A549 (cell line): Measurements from ENCODE around the gene CSF3R.

ENCODE experiments used
- CBX8 ChIP-seq: fragments of 200-600 bp; sonication (generic); IDR thresholded peaks from 2 replicates; pipeline ENCODE4 v1.6.1; 2016
- EP300 ChIP-seq, 2 experiments: fragments of >200 bp; sonication (Bioruptor Twin); formaldehyde crosslinking; IDR thresholded peaks; 2 replicates in 1 of 2; 3 replicates in 1 of 2; pipeline ENCODE4 v1.6.1; 2016 to 2017
- FOSL2 ChIP-seq, 2 experiments: fragments of 450-650 bp in 1 of 2; fragments of >200 bp in 1 of 2; sonication (Bioruptor Twin) in 1 of 2; formaldehyde crosslinking; IDR thresholded peaks; 2 replicates each; pipeline versions ENCODE4 v1.5.0 to v1.6.1; 2016 to 2020; ENCODE audit warnings: mild to moderate bottlenecking in 1 of 2, moderate library complexity in 1 of 2
- HOXA7 ChIP-seq: fragments of 250-450 bp; sonication (Bioruptor Pico); IDR thresholded peaks from 2 replicates; pipeline ENCODE4 v1.5.0; 2020; ENCODE audit warnings: mild to moderate bottlenecking, moderate library complexity
- HOXB13 ChIP-seq: fragments of 250-450 bp; sonication (Bioruptor Pico); IDR thresholded peaks from 2 replicates; pipeline ENCODE4 v1.5.0; 2020; ENCODE audit warnings: low read depth, mild to moderate bottlenecking, moderate library complexity
- MAFK ChIP-seq: fragments of 450-650 bp; IDR thresholded peaks from 2 replicates; pipeline ENCODE4 v1.6.1; 2014; ENCODE audit not compliant: partially characterized antibody
- MAX ChIP-seq: IDR thresholded peaks from 2 replicates; pipeline ENCODE4 v1.6.1; 2012
- MYC ChIP-seq: IDR thresholded peaks from 2 replicates; pipeline ENCODE4 v1.6.1; 2012; ENCODE audit warnings: mild to moderate bottlenecking, inconsistent platforms, low read length, improper control_type of control experiment, borderline replicate concordance
- POLR2A ChIP-seq: IDR thresholded peaks from 2 replicates; pipeline ENCODE4 v1.6.1; 2012; ENCODE audit warnings: mild to moderate bottlenecking, low read length
- REST ChIP-seq: fragments of 200-600 bp; sonication (generic); IDR thresholded peaks from 2 replicates; pipeline ENCODE4 v1.6.1; 2016; ENCODE audit warnings: antibody characterized with exemption, mild to moderate bottlenecking, moderate library complexity
- SREBF2 ChIP-seq: fragments of 450-650 bp; IDR thresholded peaks from 2 replicates; pipeline ENCODE4 v1.6.1; 2014; ENCODE audit warnings: mild to moderate bottlenecking, moderate library complexity
- ZNF302 ChIP-seq: fragments of 250-450 bp; sonication (Bioruptor Pico); IDR thresholded peaks from 2 replicates; pipeline ENCODE4 v1.9.0; 2021; ENCODE audit warnings: inconsistent platforms, mild to moderate bottlenecking, moderate library complexity
- TF ChIP-seq, protein P1 (sequence below): fragments of >200 bp; sonication (Bioruptor Twin); formaldehyde crosslinking; IDR thresholded peaks from 3 replicates; pipeline ENCODE4 v1.5.1; 2016

- TF ChIP-seq POLR2A (no peak), EP300 (IDR thresholded peaks at IDR 0.05) (no peak), FOSL2 (IDR thresholded peaks at IDR 0.05) (no peak), FOSL2 (CRISPR knock-in tag; IDR thresholded peaks at IDR 0.05) (no peak), SREBF2 (no peak), MAFK (no peak), CBX8 (no peak), MAX (no peak), HOXB13 (no peak), MYC (no peak), REST (no peak), HOXA7 (CRISPR knock-in tag) (no peak), ZNF302 (no peak)
- TF ChIP-seq, protein P1, sequence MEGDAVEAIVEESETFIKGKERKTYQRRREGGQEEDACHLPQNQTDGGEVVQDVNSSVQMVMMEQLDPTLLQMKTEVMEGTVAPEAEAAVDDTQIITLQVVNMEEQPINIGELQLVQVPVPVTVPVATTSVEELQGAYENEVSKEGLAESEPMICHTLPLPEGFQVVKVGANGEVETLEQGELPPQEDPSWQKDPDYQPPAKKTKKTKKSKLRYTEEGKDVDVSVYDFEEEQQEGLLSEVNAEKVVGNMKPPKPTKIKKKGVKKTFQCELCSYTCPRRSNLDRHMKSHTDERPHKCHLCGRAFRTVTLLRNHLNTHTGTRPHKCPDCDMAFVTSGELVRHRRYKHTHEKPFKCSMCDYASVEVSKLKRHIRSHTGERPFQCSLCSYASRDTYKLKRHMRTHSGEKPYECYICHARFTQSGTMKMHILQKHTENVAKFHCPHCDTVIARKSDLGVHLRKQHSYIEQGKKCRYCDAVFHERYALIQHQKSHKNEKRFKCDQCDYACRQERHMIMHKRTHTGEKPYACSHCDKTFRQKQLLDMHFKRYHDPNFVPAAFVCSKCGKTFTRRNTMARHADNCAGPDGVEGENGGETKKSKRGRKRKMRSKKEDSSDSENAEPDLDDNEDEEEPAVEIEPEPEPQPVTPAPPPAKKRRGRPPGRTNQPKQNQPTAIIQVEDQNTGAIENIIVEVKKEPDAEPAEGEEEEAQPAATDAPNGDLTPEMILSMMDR = no peak
Measured at GRCh38 chr1:36530791-36531190, 48.1 kb upstream of the CSF3R start.
